ENCODE measurements around the gene FAM169A.

The FAM169A gene

DNA sequence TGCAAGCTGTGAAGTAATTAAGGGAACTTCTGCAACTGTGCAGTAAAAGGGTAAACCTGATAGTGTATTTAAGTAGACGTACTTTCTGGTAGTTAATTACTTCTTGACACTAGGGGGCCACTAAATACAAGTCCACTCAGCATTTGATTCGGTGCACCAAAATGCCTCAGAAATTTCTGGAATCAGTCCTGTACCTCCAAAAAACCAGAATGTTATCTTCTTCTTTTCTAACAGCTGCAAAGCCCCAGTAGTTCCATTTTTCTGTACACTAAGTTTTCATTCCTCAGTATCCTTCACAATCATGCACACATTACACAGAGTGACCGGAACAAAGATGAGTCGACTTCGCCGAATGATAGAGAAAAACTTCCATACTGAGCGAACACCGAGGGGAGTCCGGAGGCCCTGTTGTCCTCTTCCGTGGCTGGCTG is 99.8 kb downstream of the FAM169A start:
- Histone ChIP-seq H3K79me2 (ENCODE audit: insufficient read depth, low read length) (peaks cover 46% of the 10 kb centered on the region), H3K4me2 (ENCODE audit: low read length) (peak overlapping the region; percentile 86), H3K27me3 (ENCODE audit: insufficient read depth, low read length) (no peaks in the 10 kb centered on the region), H3K4me3 (ENCODE audit: low read depth, low read length, poor library complexity, severe bottlenecking) (peak overlapping the region; percentile 95), H3K9ac (ENCODE audit: low read length) (peak overlapping the region; percentile 94), H3K9me3 (ENCODE audit: low read length) (no peaks in the 10 kb centered on the region), H3F3A (ENCODE audit: insufficient read depth, low read length) (peaks cover 4% of the 10 kb centered on the region; the same call in 1 of the 2 replicates), H3K9me2 (ENCODE audit: low read depth, low read length) (no peaks in the 10 kb centered on the region), H3K27ac (ENCODE audit: low read depth, low read length, poor library complexity, severe bottlenecking) (peak overlapping the region; percentile 62), H3K4me1 (ENCODE audit: insufficient read depth, low read length, severe bottlenecking) (peaks cover 34% of the 10 kb centered on the region), H2AFZ (ENCODE audit: low read length) (peak overlapping the region; percentile 44; the same call in 1 of the 2 replicates), H3K36me3 (ENCODE audit: insufficient read depth, low read length) (peaks cover 48% of the 10 kb centered on the region), H4K20me1 (ENCODE audit: insufficient read depth, low read length) (no peaks in the 10 kb centered on the region; the same call in 1 of the 2 replicates)
- TF ChIP-seq, protein P1, sequence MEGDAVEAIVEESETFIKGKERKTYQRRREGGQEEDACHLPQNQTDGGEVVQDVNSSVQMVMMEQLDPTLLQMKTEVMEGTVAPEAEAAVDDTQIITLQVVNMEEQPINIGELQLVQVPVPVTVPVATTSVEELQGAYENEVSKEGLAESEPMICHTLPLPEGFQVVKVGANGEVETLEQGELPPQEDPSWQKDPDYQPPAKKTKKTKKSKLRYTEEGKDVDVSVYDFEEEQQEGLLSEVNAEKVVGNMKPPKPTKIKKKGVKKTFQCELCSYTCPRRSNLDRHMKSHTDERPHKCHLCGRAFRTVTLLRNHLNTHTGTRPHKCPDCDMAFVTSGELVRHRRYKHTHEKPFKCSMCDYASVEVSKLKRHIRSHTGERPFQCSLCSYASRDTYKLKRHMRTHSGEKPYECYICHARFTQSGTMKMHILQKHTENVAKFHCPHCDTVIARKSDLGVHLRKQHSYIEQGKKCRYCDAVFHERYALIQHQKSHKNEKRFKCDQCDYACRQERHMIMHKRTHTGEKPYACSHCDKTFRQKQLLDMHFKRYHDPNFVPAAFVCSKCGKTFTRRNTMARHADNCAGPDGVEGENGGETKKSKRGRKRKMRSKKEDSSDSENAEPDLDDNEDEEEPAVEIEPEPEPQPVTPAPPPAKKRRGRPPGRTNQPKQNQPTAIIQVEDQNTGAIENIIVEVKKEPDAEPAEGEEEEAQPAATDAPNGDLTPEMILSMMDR (IDR thresholded peaks at IDR 0.05; ENCODE audit: low read length): peak; percentile 51
- no peak for TF ChIP-seq EZH2 (IDR thresholded peaks at IDR 0.05; ENCODE audit: borderline replicate concordance, low read length)

DNA sequence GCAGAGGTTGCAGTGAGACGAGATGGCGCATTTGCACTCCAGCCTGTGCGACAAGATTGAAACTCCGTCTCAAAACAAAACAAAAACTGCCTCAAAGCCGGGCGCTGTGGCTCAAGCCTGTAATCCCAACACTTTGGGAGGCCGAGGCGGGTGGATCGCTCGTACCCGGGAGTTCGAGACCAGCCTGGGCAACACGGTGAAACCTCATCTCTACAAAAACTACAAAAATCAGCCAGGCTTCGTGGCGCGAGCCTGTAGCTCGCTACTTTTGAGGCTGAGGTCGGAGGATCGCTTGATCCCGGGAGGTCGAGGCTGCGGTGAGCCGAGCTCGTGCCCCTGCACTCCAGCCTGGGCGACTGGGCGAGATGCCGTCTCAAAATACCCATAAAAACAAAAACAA is 100.3 kb downstream of the FAM169A start:
- Histone ChIP-seq H3K4me2 (ENCODE audit: low read length) (peak overlapping the region; percentile 86), H4K20me1 (ENCODE audit: insufficient read depth, low read length) (no peaks in the 10 kb centered on the region; the same call in 1 of the 2 replicates), H3K9me3 (ENCODE audit: low read length) (no peaks in the 10 kb centered on the region), H3K9me2 (ENCODE audit: low read depth, low read length) (no peaks in the 10 kb centered on the region), H3F3A (ENCODE audit: insufficient read depth, low read length) (peaks cover 4% of the 10 kb centered on the region; the same call in 1 of the 2 replicates), H3K4me3 (ENCODE audit: low read depth, low read length, poor library complexity, severe bottlenecking) (peak overlapping the region; percentile 95), H3K36me3 (ENCODE audit: insufficient read depth, low read length) (peaks cover 46% of the 10 kb centered on the region), H3K4me1 (ENCODE audit: insufficient read depth, low read length, severe bottlenecking) (peaks cover 34% of the 10 kb centered on the region), H2AFZ (ENCODE audit: low read length) (no peak overlapping the region), H3K79me2 (ENCODE audit: insufficient read depth, low read length) (peaks cover 46% of the 10 kb centered on the region), H3K9ac (ENCODE audit: low read length) (peak overlapping the region; percentile 94), H3K27ac (ENCODE audit: low read depth, low read length, poor library complexity, severe bottlenecking) (no peak overlapping the region), H3K27me3 (ENCODE audit: insufficient read depth, low read length) (no peaks in the 10 kb centered on the region)
- TF ChIP-seq, protein P1 (IDR thresholded peaks at IDR 0.05; ENCODE audit: low read length): no peak
- no peak for TF ChIP-seq EZH2 (IDR thresholded peaks at IDR 0.05; ENCODE audit: borderline replicate concordance, low read length)

DNA sequence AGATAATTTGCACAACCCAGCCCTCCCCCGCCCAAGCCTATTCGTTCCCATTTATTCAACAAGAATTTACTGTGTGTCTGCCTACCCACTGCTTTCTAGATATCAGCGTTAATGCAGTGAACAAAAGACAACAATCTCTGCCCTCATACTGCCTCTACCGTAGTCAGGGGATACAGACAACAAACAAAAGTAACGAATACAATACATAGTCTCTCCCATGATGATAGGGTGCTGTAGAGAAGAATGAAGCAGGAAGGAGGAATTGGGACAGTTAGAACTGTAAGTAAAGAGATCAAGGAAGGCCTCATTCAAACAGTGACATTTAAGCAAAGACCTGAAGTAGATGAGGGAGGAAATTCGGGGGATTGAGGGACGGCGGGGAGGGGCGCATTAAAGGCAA is 101.0 kb downstream of the FAM169A start:
- Histone ChIP-seq H3K4me3 (ENCODE audit: low read depth, low read length, poor library complexity, severe bottlenecking) (no peak overlapping the region), H2AFZ (ENCODE audit: low read length) (no peak overlapping the region), H3K4me1 (ENCODE audit: insufficient read depth, low read length, severe bottlenecking) (peaks cover 34% of the 10 kb centered on the region), H4K20me1 (ENCODE audit: insufficient read depth, low read length) (no peaks in the 10 kb centered on the region; the same call in 1 of the 2 replicates), H3K9ac (ENCODE audit: low read length) (no peak overlapping the region), H3K36me3 (ENCODE audit: insufficient read depth, low read length) (peaks cover 45% of the 10 kb centered on the region), H3K27me3 (ENCODE audit: insufficient read depth, low read length) (no peaks in the 10 kb centered on the region), H3K9me3 (ENCODE audit: low read length) (no peaks in the 10 kb centered on the region), H3K4me2 (ENCODE audit: low read length) (peak overlapping the region; percentile 86; the same call in 1 of the 2 replicates), H3K27ac (ENCODE audit: low read depth, low read length, poor library complexity, severe bottlenecking) (no peak overlapping the region), H3F3A (ENCODE audit: insufficient read depth, low read length) (peaks cover 4% of the 10 kb centered on the region; the same call in 1 of the 2 replicates), H3K79me2 (ENCODE audit: insufficient read depth, low read length) (peaks cover 46% of the 10 kb centered on the region), H3K9me2 (ENCODE audit: low read depth, low read length) (no peaks in the 10 kb centered on the region)
- TF ChIP-seq, protein P1 (IDR thresholded peaks at IDR 0.05; ENCODE audit: low read length): no peak
- no peak for TF ChIP-seq EZH2 (IDR thresholded peaks at IDR 0.05; ENCODE audit: borderline replicate concordance, low read length)

All from OCI-LY1 (cell line).